Fibroblast of skin of left quadriceps (primary cell): ENCODE measurements around the gene CCL5.
"Not testable (repeated sequence)": the region's sequence is repeated elsewhere in the genome, so short reads cannot be mapped to it uniquely, and the experiment has no call there.

Experiments
- DNase-seq, 2 experiments: peaks; one replicate each; pipeline ENCODE4 v3.0.0-alpha.2; 2013; ENCODE audit warnings: low read depth in 2 of 2

The CCL5 gene

DNA sequence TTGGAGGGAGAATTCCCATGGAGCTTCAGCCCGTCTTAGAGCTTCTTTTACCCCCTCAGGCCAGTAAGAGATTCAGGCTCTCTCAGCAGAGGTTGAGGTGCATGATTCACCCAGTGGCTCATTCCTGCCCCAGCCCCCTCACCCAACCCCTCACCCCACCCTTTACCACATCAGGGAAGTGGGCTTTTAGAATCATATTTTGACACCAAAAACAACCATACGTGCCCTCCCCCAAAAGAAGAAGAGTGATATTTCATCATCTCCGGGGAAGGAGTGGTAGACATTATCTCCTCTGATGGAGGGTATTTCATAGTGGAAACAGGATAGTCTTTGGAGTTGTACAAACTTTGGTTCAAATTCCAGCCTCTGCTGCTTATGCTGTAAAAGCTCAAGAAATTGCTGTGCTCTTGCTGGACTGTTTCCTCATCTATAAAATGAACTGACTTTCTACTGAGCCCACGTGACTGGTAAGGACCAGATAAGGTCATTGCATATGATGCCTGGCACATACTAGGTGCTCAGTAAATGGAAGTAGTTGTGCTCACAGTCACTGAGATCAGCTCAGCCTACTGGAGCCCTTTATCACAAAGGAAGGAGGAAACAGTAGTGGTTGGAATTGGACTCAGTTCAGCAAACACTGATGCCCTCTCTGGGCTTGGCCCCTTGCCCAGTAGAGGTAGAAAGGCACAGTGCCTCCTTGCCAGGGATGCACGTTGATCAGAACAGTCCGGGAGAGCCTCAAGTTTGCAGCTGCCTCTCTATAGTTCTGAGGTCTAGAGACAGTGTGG is 18.3 kb upstream of the CCL5 start:
- no peak for DNase-seq

DNA sequence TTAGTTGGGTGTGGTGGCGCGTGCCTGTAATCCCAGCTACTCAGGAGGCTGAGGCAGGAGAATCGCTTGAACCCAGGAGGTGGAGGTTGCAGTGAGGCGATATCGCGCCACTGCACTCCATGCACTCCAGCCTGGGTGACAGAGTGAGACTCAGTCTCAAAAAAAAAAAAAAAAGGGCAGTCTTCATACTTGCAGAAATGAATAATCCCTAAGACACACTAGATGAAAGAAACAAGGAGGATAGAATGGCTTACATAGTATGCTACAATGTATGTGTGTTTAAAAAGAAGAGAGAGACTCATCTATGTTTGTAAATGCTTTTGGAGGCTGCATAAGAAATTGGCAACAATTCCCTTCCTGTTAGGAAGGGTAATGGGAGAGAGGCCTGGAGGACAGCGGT is 17.6 kb upstream of the CCL5 start:
- DNase-seq, result not testable (repeated sequence)

DNA sequence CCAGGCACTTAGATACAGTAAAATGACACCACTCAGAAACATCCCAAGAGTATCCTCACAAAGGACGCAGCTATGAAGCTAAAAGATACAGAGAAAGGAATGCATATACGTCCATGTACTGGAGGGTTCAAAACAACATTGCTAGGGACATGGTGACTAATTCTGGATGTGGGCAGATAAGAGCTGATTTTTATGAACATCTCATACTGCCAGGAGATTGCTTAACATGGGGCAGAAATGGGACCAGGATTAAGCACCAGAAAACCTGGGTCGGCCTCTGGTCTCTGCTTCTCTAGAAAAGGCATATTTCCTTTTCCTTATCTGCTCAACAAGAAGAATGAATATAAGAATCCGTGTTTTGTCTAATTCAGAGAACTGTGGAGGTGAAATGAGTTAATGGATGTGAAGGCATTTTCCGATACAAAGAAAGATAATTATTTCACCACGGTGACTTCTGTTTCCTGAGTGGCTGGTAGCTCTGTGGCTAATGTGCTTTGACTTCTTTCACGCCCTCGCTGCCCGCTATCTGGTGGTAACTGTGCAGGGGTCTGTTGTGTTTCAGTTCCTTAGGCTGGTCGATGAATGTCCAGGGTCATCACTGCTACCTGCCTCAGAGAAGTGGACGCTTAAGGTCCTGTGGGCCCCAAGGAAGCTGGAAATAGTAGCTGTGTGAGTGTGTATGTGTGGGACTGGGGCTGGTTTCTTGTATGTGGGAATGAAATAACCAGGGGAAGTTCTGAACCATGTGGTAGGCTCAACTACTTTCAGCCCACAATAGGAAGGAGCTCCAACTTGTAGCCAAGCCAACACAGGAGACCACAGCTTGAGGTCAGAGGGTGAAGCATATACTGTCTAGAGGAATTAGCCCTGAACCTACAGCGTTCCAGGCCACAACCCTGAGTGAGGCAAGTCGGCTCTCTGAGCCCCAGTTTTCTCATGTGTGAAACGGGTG is 15.8 kb upstream of the CCL5 start:
- DNase-seq, result no peak

- no peak for DNase-seq
Measured at GRCh38 chr17:35894206-35894605, 14.0 kb upstream of the CCL5 start.

DNA sequence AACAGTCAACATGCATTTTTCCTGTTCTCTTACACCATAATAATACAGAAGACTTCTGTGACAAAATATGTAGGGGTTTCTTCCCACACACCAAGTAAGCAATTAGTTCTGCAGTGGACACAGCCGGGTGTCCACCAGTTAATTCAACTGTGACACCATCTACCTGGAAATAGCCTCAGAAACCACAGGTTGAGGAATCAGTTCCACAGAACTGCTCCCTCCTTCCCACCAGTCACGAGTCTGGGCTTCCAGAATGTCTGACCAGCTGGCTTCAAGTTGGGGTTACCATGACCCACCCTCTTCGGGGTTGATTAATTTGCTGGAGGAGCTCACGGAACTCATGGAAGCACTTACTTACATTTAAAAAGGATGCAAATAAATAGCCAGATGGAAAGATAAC is 13.6 kb upstream of the CCL5 start:
- DNase-seq, result no peak

DNA sequence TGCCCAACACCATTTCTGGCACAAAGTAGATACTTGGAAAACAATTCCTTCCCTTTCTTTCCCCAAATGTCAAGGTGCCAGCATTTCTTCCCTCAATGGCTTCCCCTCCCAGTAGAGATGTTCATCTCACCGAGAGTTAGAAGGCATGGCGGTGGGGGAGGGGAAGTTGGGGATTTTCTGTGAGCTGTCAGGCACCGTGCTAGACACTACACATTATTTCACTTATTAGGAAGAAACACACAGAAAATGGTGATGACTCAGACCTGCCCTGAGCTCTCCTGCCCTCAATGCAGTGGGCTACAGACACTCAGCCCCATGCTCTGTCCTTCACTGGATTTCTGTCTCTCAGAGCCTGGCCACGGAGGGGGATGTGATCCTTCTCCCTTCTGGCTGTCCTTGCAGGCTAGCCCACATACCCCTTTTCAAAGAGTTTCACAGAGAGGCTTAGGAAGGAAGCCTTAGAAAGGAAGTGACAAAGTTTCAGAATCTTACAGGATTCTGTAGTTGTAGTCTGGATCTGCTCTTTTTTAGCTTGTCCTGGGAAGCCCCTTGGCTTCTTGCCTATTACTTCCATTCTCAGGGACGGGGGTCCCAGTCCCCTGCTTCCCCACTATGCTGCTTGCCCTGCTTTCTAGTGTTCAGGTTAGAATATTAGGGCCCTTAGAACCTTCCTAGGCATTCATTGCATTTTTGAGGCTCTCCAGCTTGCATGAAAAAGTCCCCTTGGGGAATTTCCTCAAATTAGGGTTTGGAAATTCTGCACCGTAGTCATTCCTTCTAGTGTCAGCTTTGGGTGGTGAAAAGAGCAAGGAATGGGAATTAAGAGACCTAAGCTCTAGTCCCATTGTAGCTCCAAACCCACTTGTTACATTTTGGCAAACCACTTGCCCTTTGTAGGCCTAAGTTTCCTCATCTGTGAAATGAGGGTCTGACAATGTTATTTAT is 12.2 kb upstream of the CCL5 start:
- no peak for DNase-seq

DNA sequence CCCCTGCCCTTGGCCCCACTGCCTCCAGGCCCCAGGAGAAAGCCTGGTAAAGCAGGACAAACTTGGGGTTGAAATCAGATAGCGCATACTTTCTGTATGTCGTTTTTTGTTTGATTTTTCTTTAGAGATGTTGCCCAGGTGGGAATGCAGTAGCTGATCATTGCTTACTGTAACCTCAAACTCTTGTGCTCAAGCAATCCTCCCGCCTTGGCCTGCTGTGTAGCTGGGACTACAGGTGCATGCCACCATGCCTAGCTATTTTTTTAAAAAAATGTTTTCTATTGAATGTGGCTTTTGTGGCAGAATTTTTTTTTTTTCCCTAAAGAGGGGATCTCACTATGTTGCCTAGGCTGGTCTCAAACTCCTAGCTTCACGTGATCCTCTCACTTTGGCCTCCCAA is 11.1 kb upstream of the CCL5 start:
- no peak for DNase-seq

DNA sequence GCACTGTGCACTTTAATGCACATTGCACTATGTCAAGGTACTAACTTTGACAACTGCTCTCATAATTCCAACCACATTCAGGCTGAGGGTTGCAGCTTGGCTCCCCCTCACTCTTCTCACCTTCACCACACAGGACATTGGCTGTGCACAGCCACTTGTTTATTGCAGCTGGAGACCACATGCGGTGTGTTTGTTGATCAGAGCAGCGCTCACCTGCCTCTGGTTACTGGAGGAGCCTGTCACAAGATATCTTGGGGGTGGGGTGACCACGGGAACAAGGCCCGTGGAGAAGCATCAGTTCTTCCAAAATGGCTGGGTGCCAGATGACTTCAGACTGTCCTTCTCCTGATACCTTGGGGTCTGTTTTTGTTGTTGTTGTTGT is 10.6 kb upstream of the CCL5 start:
- no peak for DNase-seq

- DNase-seq, result peak; percentile 35 to 45
Measured at GRCh38 chr17:35889818-35890773, 9.9 kb upstream of the CCL5 start.

DNA sequence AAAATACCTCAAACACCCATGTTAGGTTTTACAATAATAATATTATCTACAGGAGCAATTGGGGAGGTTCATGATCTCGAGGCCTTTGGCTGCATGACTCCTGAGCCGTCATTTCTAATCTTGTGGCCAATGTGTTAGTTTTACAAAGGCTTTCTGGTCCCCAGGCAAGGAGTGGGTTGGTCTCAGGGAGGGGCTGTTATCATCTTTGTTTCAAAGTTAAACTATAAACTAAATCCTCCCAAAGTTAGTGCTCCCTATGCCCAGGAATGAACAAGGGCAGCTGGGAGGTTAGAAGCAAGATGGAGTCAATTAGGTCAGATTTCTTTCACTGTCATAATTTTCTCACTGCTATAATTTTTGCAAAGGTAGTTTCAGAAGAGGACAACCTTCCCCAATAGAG is 9.1 kb upstream of the CCL5 start:
- no peak for DNase-seq

DNA sequence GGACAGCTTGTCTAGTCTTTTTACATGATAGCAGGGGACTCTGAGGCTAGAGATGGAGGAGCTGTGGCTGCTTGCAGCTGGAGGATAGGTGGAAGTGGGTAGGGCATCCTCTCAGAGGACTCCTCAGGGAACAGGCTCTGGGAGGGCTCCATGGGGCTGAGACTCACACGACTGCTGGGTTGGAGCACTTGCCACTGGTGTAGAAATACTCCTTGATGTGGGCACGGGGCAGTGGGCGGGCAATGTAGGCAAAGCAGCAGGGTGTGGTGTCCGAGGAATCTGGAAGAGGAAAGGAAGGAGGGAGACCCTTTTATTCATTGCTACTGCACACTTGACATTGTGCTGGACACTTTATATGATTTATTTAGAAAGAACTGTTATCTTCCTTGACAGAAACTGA is 1.8 kb downstream of the CCL5 start:
- no peak for DNase-seq

DNA sequence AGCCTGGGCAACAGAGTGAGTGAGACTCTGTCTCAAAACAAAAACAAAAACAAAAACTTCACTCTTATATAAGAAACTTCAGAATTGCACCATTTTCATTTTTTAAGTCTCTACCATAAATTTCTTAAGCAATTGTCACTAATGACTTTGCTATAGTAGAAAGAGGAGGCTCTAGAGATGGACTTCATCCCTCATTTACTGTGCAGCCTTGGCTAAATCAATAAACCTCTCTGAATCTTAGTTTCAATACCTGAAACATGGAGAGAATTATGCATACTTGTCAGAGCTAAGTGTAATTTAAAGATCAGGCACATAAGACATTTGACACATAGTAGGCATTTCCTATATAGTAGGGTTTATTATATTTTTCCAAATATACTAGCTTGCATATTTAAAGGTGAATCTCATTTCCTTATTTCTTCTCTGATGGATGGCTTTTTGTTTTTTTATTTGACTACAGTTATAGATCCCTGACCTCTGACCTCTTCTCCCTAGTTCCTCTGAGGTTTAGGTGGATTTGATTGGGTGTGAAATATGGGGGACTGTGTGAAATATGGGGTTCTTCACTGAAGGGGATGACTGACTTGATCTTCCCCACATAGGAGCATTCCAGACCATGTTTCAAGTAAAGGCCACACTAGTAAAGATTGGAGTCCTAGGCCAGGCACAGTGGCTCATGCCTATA is 2.7 kb downstream of the CCL5 start:
- DNase-seq, result no peak

DNA sequence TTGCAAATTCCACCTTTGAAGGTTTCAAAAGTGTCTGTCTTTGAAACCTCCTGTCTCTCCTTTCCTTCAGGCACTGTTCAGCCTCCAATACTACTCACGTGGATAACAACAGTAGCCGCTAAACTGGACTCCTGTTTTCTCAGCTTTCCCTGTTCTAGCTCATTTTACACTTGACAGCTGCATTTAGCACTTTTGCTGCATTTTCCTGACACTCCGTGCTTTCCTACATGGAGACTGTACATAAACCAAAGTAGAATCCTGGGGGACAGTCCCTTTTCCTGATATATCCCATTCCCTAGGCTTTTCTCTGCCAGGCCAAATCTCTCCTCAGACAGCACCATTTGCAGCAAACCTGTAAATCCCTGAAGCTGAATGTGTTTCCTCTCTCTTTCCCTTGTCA is 3.6 kb downstream of the CCL5 start:
- DNase-seq, result no peak

GRCh38 chr17:35875800-35876139 is 4.4 kb downstream of the CCL5 start:
- DNase-seq, result no peak

DNA sequence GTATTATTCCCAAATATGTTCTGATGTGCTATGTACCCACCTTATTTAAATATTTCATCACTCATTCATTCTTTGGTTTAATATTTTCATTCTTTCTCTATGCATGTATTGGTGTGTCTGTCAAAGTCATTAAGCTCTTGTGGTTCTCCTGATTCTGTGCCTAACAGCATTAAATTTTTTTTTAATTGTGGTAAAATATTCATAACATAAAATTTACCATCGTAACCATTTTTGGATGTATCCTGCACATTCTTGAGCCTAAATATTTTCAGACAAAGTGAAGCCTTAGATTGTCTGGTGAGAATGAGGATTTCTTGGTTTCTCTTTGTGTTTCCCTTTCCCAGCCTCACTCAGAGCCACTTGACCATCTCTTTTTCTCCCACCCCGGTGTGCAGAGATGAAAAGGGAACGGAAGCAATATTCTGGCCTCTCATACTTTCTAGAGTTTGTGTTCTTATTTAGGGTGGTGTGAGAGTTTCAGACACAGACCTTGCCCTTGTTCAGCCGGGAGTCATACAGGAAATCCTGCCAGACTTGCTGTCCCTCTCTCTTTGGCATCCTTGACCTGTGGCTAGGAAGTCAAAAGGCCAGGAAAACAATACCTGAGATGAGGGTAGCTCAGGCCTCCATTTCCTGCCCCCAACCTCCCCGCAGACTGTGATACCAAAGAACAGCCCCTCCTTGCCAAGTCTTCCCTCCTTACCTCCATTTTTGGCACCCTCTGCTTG is 4.9 kb downstream of the CCL5 start:
- DNase-seq, result no peak

DNA sequence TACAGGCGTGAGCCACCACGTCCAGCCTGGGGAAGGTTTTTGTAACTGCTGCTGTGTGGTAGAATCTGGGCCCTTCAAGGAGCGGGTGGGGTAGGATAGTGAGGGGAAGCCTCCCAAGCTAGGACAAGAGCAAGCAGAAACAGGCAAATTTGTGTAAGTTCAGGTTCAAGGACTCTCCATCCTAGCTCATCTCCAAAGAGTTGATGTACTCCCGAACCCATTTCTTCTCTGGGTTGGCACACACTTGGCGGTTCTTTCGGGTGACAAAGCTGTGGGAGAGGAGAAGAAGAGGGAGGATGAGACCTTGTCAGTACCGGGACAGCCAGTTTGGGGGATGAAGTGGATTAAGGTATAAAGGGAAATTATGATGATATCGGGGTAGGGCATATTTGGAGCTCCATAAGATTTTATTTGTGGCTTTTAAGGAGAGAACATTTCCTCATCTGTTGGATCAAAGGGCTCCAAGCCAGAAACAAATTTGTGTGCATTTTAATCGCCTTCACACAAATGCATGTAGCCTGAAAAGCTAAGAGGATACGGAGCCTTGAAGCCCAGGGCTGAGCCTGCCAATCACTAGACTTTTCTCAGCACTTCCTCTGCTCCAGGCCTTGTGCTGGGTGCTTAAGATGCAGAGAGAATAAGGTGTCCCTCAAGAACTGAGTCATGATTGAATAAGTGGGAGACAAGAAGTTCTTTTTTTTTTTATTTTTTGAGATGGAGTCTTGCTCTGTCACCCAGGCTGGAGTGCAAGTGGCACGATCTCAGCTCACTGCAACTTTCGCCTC is 7.8 kb downstream of the CCL5 start:
- DNase-seq, result no peak

DNA sequence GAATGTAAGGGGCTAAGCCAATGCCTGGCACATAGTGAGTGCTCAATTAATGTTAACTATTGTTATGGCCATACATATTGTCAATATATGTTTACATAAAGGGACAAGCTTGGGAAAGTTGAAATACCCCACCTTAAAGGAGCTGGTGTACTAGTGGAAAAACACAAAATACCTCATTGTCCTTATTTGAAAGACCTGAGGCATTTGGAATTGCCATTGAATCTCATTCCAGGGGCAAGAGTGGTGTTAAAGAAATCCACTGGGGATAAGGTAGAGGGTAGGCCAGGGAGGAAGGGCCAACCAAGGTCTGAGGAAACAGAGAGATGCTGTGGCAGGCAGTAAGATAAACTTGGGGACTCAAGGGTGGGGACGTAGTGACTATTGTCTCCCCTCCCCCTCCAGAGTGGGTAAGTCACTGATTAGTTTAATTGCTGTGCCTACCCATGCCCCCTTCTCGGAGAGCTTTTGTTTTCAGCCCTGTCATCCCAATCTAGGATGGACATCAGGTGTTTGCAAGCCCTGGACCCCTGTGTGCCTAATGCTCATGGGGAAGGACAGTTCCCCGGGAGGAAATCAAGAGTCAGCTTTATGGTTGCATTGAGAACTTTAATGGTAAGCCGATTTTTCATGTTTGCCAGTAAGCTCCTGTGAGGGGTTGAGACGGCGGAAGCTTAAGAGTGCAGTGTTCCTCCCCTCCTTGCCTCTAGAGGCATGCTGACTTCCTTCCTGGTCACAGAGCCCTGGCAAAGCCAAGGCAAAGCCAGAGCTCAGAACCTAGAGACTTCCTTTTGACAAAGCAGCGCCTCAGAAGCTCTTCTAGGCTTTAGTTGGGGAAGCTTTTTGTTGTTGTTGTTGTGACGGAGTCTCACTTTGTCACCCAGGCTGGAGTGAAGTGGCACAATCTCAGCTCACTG is 9.0 kb downstream of the CCL5 start:
- DNase-seq, result no peak

- no peak for DNase-seq
Measured at GRCh38 chr17:35868737-35869136, 11.4 kb downstream of the CCL5 start, which contains the start of gene HEATR9. Gene HEATR9 (minus strand): TSS chr17:35868891. CDS start chr17:35868742, 149 bp downstream.
